Progenitor cell of endocrine pancreas (in vitro differentiated cells): ENCODE data around the gene SSTR3. TPM values are rescaled to one million over a fixed set of nuclear protein-coding genes. Genes with fewer than 3 reads are reported as not detected.

Experiments used
- DNase-seq: peaks from one replicate; pipeline ENCODE4 v3.0.0; 2021; ENCODE audit warnings: low spot score; ENCODE audit not compliant: unreplicated experiment
- H3K27ac Mint-ChIP-seq: 2 replicates; pipeline ENCODE4 v1.8.0; 2021; ENCODE audit warnings: mild to moderate bottlenecking, moderate library complexity, mixed read lengths
- H3K27me3 Mint-ChIP-seq: 2 replicates; pipeline ENCODE4 v1.8.0; 2021; ENCODE audit warnings: mixed read lengths
- H3K36me3 Mint-ChIP-seq: 2 replicates; pipeline ENCODE4 v1.8.0; 2022; ENCODE audit warnings: mixed read lengths; ENCODE audit not compliant: insufficient read depth
- H3K4me1 Mint-ChIP-seq: 2 replicates; pipeline ENCODE4 v1.8.0; 2021; ENCODE audit warnings: low read depth, mixed read lengths
- H3K4me3 Mint-ChIP-seq: 2 replicates; pipeline ENCODE4 v1.8.0; 2021; ENCODE audit warnings: low read depth, mild to moderate bottlenecking, moderate library complexity, mixed read lengths
- H3K9me3 Mint-ChIP-seq: 2 replicates; pipeline ENCODE4 v1.8.0; 2021; ENCODE audit warnings: low read depth, mixed read lengths
- total RNA-seq: library from RNA; stranded (reverse); gene quantifications from 2 replicates; pipeline ENCODE4 v1.2.1, GENCODE V29; 2021
- TF ChIP-seq, protein P1 (sequence below): fragments of 200-600 bp; sonication (generic); IDR thresholded peaks from one replicate; pipeline ENCODE4 v1.5.0; 2021; ENCODE audit warnings: antibody characterized with exemption, mild to moderate bottlenecking; ENCODE audit not compliant: unreplicated experiment

The SSTR3 gene
- total RNA-seq, 1 donor from 2014 or later, result 1.9 TPM

GRCh38 chr22:37176464-37177061 lies 35.7 kb downstream of the SSTR3 start:
- no peak overlapping the region for H3K27ac Mint-ChIP-seq
- H3K4me3 Mint-ChIP-seq, result no peak overlapping the region
- H3K9me3 Mint-ChIP-seq, result no peaks in the 10 kb centered on the region
- no peak for DNase-seq
- no peaks in the 10 kb centered on the region for H3K36me3 Mint-ChIP-seq
- peaks cover 1% of the 10 kb centered on the region for H3K4me1 Mint-ChIP-seq
- H3K27me3 Mint-ChIP-seq, result peaks cover 28% of the 10 kb centered on the region
- TF ChIP-seq, protein P1, sequence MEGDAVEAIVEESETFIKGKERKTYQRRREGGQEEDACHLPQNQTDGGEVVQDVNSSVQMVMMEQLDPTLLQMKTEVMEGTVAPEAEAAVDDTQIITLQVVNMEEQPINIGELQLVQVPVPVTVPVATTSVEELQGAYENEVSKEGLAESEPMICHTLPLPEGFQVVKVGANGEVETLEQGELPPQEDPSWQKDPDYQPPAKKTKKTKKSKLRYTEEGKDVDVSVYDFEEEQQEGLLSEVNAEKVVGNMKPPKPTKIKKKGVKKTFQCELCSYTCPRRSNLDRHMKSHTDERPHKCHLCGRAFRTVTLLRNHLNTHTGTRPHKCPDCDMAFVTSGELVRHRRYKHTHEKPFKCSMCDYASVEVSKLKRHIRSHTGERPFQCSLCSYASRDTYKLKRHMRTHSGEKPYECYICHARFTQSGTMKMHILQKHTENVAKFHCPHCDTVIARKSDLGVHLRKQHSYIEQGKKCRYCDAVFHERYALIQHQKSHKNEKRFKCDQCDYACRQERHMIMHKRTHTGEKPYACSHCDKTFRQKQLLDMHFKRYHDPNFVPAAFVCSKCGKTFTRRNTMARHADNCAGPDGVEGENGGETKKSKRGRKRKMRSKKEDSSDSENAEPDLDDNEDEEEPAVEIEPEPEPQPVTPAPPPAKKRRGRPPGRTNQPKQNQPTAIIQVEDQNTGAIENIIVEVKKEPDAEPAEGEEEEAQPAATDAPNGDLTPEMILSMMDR, result no peak

DNA sequence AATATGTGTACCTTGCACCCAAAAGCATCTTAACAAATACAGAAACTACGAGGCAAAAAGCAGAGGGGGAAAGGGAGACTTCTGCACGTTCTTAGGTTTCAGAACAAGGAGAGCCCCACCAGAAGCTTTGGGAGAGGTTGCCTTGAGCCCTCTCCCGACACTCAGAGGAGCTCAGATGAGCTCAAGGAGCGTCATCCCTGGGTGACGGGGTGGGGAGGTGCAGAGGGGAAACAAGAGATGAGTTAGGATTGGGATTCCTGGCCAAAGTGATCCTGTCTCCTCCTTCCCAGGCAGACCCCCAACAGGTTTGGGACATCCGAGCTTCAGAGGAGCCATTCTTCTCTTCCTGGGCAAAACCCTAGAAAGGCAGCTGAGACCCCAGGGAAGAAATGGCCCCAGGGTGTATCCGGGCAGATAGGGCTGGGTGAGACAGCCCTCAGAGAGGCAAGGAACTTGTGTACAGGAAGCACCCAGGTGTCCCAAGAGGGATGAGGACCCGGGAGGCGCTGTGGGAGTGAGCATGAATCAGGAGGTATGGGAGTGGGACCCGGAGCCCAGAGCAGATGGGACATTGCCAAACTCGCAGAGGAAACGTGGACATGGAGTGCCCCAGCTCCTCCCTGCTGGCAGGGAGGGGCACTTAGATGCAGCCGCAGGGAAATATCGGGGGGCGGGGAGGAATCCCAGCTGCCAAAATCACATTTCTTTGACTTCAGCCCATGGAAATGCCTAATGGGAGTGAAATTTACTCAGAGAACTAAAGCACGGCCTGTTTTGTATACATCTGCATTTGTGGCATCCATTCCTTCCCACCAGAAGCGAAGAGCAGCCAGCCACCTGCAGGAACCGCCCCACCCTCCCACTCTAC lies 36.6 kb downstream of the SSTR3 start:
- peaks cover 1% of the 10 kb centered on the region for H3K4me1 Mint-ChIP-seq
- peaks cover 31% of the 10 kb centered on the region for H3K27me3 Mint-ChIP-seq
- H3K27ac Mint-ChIP-seq, result no peak overlapping the region
- TF ChIP-seq, protein P1, result no peak
- no peaks in the 10 kb centered on the region for H3K9me3 Mint-ChIP-seq
- H3K4me3 Mint-ChIP-seq, result no peak overlapping the region
- no peaks in the 10 kb centered on the region for H3K36me3 Mint-ChIP-seq
- DNase-seq, result no peak

GRCh38 chr22:37174964-37175363 lies 37.3 kb downstream of the SSTR3 start:
- Mint-ChIP-seq H3K4me1 (peaks cover 1% of the 10 kb centered on the region), H3K9me3 (no peaks in the 10 kb centered on the region), H3K27me3 (peaks cover 33% of the 10 kb centered on the region), H3K36me3 (no peaks in the 10 kb centered on the region), H3K27ac (no peak overlapping the region), H3K4me3 (no peak overlapping the region)
- TF ChIP-seq, protein P1, result no peak
- no peak for DNase-seq

DNA sequence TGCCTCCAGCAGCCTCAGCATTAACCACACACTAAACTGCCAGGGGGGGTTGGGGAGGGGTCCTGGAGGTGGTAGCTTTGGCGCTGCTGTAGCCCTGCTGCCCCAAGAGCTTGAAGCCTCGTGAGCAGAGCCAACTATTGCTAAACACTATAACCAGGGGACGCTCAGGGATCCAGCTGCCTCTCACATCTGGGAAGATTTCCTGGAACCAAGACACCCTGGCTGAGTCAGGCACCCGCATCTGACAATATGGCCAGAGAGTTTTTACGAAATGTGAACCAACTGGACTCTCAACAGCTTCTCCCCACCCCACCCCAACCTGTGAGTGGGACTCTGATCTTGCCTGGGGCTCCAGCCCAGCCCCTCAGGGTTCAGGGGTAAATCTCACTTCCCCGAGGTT lies 38.6 kb downstream of the SSTR3 start:
- TF ChIP-seq, protein P1, result no peak

DNA sequence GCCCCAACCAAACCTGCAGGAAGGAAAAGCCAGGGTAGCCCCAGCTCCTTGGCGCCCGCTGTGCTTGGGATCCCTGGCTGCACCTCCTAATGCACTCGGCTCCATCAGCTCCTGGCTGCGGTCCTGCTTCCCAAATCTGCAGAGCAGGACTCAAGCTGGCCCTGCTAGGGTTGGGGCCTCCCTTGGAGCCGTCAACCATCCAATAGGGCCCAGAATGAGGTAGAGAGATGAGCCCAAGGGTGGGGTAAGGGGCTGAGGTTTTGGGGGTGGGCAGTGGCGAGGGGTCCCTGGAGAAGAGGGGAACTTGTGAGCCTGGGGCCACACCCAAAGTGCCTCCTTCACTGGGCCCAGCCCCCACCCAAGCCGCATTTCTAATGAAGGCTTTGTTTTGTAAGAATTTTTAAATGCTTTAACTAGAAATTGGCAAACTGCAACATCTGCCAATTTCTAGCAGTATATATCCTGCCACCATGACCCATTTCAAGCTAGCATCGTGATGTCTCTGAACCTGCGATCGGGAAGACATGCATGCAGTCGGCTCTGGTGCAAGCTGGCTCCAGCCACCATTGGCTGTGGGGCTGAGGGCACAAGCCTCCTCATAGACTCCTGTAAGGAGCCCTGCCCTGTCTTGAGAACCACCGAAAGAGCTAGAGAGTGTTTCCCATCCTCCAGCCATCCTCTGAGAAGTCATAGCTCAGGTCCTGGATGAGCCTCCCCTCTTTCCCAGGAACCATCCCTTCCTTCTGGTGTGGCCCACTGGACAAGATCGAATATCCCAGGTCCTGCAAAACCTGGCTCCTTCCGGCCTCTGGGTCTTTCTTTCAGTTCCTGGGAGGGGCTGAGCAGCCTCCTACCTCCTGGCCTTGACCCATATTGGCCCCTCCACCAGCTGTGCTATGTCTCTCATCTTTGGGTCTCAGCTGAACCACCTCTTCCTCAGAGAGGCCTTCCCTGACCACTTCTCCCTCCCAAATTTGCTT lies 39.7 kb downstream of the SSTR3 start:
- H3K27ac Mint-ChIP-seq, result no peak overlapping the region
- no peak for DNase-seq

More for the DNA sequence above, 38.6 kb downstream of the SSTR3 start:
- Mint-ChIP-seq H3K9me3 (no peaks in the 10 kb centered on the region), H3K36me3 (no peaks in the 10 kb centered on the region), H3K4me1 (peaks cover 1% of the 10 kb centered on the region), H3K27ac (no peak overlapping the region), H3K4me3 (no peak overlapping the region), H3K27me3 (peaks cover 37% of the 10 kb centered on the region)
- no peak for DNase-seq

More for the DNA sequence above, 39.7 kb downstream of the SSTR3 start:
- Mint-ChIP-seq H3K36me3 (no peaks in the 10 kb centered on the region), H3K4me3 (no peak overlapping the region), H3K9me3 (no peaks in the 10 kb centered on the region), H3K27me3 (peaks cover 30% of the 10 kb centered on the region), H3K4me1 (peaks cover 7% of the 10 kb centered on the region)
- TF ChIP-seq, protein P1, result no peak
